Effector memory CD8-positive, alpha-beta T cell (primary cell): ENCODE data around the gene C1orf122.

ENCODE experiments used
- ATAC-seq: fragments of 150-1000 bp; cut with Tn5 transposase; replicated peaks from 2 replicates; pipeline ENCODE4 v1.10.0; 2021; ENCODE audit warnings: mild to moderate bottlenecking, moderate library complexity
- DNase-seq, 3 experiments: peaks; one replicate each; pipeline ENCODE4 v3.0.0; 2021
- H3K27ac Mint-ChIP-seq, 2 donors: one replicate each; pipeline ENCODE4 v1.8.0; 2022; ENCODE audit warnings: mild to moderate bottlenecking in 2 of 2, mixed read lengths in 2 of 2, moderate library complexity in 2 of 2
- H3K27me3 Mint-ChIP-seq, 2 donors: one replicate each; pipeline ENCODE4 v1.8.0; 2022; ENCODE audit warnings: mixed read lengths in 2 of 2
- H3K36me3 Mint-ChIP-seq: one replicate; pipeline ENCODE4 v1.8.0; 2022; ENCODE audit warnings: mild to moderate bottlenecking, moderate library complexity, mixed read lengths; ENCODE audit not compliant: insufficient read depth
- H3K4me1 Mint-ChIP-seq, 2 donors: one replicate each; pipeline ENCODE4 v1.8.0; 2022; ENCODE audit warnings: low read depth in 2 of 2, mixed read lengths in 2 of 2
- H3K4me3 Mint-ChIP-seq, 2 donors: one replicate each; pipeline ENCODE4 v1.8.0; 2022; ENCODE audit warnings: mild to moderate bottlenecking in 2 of 2, mixed read lengths in 2 of 2, moderate library complexity in 2 of 2
- H3K9me3 Mint-ChIP-seq, 2 donors: one replicate each; pipeline ENCODE4 v1.8.0; 2022; ENCODE audit warnings: mixed read lengths in 2 of 2

Gene C1orf122

DNA sequence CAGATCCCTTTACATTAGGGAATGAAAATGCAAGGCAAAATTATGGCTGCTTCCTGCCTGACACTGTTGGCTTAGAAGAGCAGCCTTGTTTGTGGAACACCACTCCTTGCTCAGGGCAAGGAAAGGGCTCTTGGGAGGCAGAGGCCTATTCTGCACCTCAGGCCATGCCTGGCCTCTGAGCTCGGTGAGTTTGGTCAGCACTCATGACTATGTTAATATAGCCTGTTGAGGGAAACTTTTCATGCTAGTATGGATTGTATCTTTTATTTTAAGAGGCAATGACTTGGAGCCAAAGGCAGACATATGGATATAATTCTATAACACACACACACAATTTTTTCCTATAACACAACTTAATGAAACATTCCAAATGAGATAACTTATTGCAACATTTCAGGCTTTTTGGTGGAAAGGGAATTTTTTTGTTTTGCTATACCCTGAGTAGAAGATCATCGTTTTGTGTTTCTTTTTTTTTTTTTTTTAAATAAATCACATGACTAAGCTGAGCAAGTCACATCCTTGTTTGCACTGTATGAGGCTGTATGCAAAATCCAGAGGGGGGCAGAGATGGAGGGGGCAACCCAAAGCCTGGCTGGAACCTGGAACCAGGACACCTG is 6.0 kb downstream of the C1orf122 start:
- DNase-seq: no peak
- Mint-ChIP-seq H3K4me3 (no peak overlapping the region), H3K36me3 (peaks cover 24% of the 10 kb centered on the region), H3K27me3 (no peaks in the 10 kb centered on the region), H3K4me1 (peaks cover 13 to 18% of the 10 kb centered on the region in 2 donors), H3K27ac (no peak overlapping the region), H3K9me3 (no peaks in the 10 kb centered on the region)
- no peak for ATAC-seq

GRCh38 chr1:37814252-37814651 is 6.7 kb downstream of the C1orf122 start:
- peaks cover 29% of the 10 kb centered on the region for H3K36me3 Mint-ChIP-seq
- H3K4me1 Mint-ChIP-seq: peaks cover 8 to 13% of the 10 kb centered on the region in 2 donors
- H3K4me3 Mint-ChIP-seq: no peak overlapping the region
- H3K27ac Mint-ChIP-seq: no peak overlapping the region
- H3K27me3 Mint-ChIP-seq: no peaks in the 10 kb centered on the region
- H3K9me3 Mint-ChIP-seq: no peaks in the 10 kb centered on the region
- no peak for ATAC-seq
- no peak for DNase-seq

- no peak for DNase-seq
- Mint-ChIP-seq H3K4me1 (peaks cover 0 to 2% of the 10 kb centered on the region in 2 donors), H3K4me3 (no peak overlapping the region), H3K27me3 (no peaks in the 10 kb centered on the region), H3K9me3 (no peaks in the 10 kb centered on the region), H3K27ac (no peak overlapping the region), H3K36me3 (peaks cover 44% of the 10 kb centered on the region)
- no peak for ATAC-seq
Observed at GRCh38 chr1:37817481-37817880, 9.9 kb downstream of the C1orf122 start.

GRCh38 chr1:37821481-37821880 is 13.9 kb downstream of the C1orf122 start:
- Mint-ChIP-seq H3K36me3 (peaks cover 44% of the 10 kb centered on the region), H3K4me3 (no peak overlapping the region), H3K9me3 (no peaks in the 10 kb centered on the region), H3K4me1 (peaks cover 3 to 6% of the 10 kb centered on the region in 2 donors), H3K27ac (peak overlapping the region in 1 of 2 donors; percentile 85), H3K27me3 (no peaks in the 10 kb centered on the region)
- DNase-seq (no peak), ATAC-seq (no peak)

GRCh38 chr1:37822906-37823815 is 15.6 kb downstream of the C1orf122 start:
- DNase-seq (no peak), ATAC-seq (peak; percentile 75)
- H3K4me1 Mint-ChIP-seq: peaks cover 3 to 6% of the 10 kb centered on the region in 2 donors
- H3K4me3 Mint-ChIP-seq: no peak overlapping the region
- H3K36me3 Mint-ChIP-seq: peaks cover 48% of the 10 kb centered on the region
- H3K9me3 Mint-ChIP-seq: no peaks in the 10 kb centered on the region
- H3K27ac Mint-ChIP-seq: peak overlapping the region; percentile 44 to 85
- H3K27me3 Mint-ChIP-seq: no peaks in the 10 kb centered on the region

- no peak for DNase-seq
- no peak overlapping the region for H3K4me3 Mint-ChIP-seq
- no peak overlapping the region for H3K27ac Mint-ChIP-seq
- ATAC-seq: no peak
- no peaks in the 10 kb centered on the region for H3K9me3 Mint-ChIP-seq
- no peaks in the 10 kb centered on the region for H3K27me3 Mint-ChIP-seq
- peaks cover 3 to 6% of the 10 kb centered on the region in 2 donors for H3K4me1 Mint-ChIP-seq
- peaks cover 43% of the 10 kb centered on the region for H3K36me3 Mint-ChIP-seq
Observed at GRCh38 chr1:37824001-37824400, 16.4 kb downstream of the C1orf122 start.

- Mint-ChIP-seq H3K36me3 (peaks cover 50% of the 10 kb centered on the region), H3K9me3 (no peaks in the 10 kb centered on the region), H3K27ac (peak overlapping the region; percentile 44 to 78), H3K27me3 (no peaks in the 10 kb centered on the region), H3K4me3 (no peak overlapping the region), H3K4me1 (peaks cover 3 to 6% of the 10 kb centered on the region in 2 donors)
- DNase-seq (no peak), ATAC-seq (no peak)
Observed at GRCh38 chr1:37825506-37825905, 17.9 kb downstream of the C1orf122 start.

- ATAC-seq (no peak), DNase-seq (no peak)
Observed at GRCh38 chr1:37828410-37829074, 21.0 kb downstream of the C1orf122 start.

GRCh38 chr1:37831109-37831508 is 23.5 kb downstream of the C1orf122 start:
- no peak for DNase-seq
- H3K27ac Mint-ChIP-seq: no peak overlapping the region
- H3K27me3 Mint-ChIP-seq: no peaks in the 10 kb centered on the region
- no peak overlapping the region for H3K4me3 Mint-ChIP-seq
- no peaks in the 10 kb centered on the region for H3K9me3 Mint-ChIP-seq
- H3K4me1 Mint-ChIP-seq: peaks cover 0 to 2% of the 10 kb centered on the region in 2 donors
- no peak for ATAC-seq
- peaks cover 60% of the 10 kb centered on the region for H3K36me3 Mint-ChIP-seq

More at GRCh38 chr1:37828410-37829074, 21.0 kb downstream of the C1orf122 start:
- H3K9me3 Mint-ChIP-seq: no peaks in the 10 kb centered on the region
- peak overlapping the region in 1 of 2 donors; percentile 62 for H3K27ac Mint-ChIP-seq
- H3K27me3 Mint-ChIP-seq: no peaks in the 10 kb centered on the region
- no peak overlapping the region for H3K4me3 Mint-ChIP-seq
- peaks cover 2 to 6% of the 10 kb centered on the region in 2 donors for H3K4me1 Mint-ChIP-seq
- H3K36me3 Mint-ChIP-seq: peaks cover 46% of the 10 kb centered on the region

- DNase-seq (no peak), ATAC-seq (no peak)
- peaks cover 0 to 2% of the 10 kb centered on the region in 2 donors for H3K4me1 Mint-ChIP-seq
- H3K4me3 Mint-ChIP-seq: no peak overlapping the region
- no peaks in the 10 kb centered on the region for H3K27me3 Mint-ChIP-seq
- peaks cover 60% of the 10 kb centered on the region for H3K36me3 Mint-ChIP-seq
- H3K9me3 Mint-ChIP-seq: no peaks in the 10 kb centered on the region
- H3K27ac Mint-ChIP-seq: no peak overlapping the region
Observed at GRCh38 chr1:37831809-37832208, 24.2 kb downstream of the C1orf122 start.

DNA sequence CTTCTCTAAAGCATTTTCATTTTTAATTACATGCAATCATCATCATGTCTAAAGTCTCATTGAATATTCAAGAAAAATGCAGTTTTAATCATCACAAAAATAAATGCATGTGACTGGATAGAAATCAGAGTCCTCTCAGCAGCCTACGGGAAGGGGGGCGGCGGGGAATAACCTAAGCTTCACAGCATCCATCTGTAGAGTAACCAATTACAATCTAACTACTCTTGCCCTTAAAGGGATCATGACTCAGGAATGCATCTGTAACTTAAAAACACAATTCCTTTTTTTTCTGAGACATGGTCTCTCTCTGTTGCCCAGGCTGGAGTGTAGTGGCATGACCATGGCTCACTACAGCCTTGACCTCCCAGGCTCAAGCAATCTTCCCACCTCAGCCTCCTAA is 29.2 kb downstream of the C1orf122 start:
- Mint-ChIP-seq H3K4me3 (no peak overlapping the region), H3K36me3 (peaks cover 64% of the 10 kb centered on the region), H3K4me1 (peaks cover 0 to 3% of the 10 kb centered on the region in 2 donors), H3K9me3 (no peaks in the 10 kb centered on the region), H3K27ac (no peak overlapping the region), H3K27me3 (no peaks in the 10 kb centered on the region)
- ATAC-seq (no peak), DNase-seq (no peak)

GRCh38 chr1:37839676-37840075 is 32.1 kb downstream of the C1orf122 start:
- Mint-ChIP-seq H3K4me1 (peaks cover 5 to 21% of the 10 kb centered on the region in 2 donors), H3K27ac (peak overlapping the region in 1 of 2 donors; percentile 26), H3K4me3 (no peak overlapping the region), H3K9me3 (no peaks in the 10 kb centered on the region), H3K36me3 (peaks cover 43% of the 10 kb centered on the region), H3K27me3 (no peaks in the 10 kb centered on the region)
- ATAC-seq (no peak), DNase-seq (no peak)

GRCh38 chr1:37840711-37841110 is 33.1 kb downstream of the C1orf122 start:
- Mint-ChIP-seq H3K27me3 (no peaks in the 10 kb centered on the region), H3K9me3 (no peaks in the 10 kb centered on the region), H3K27ac (peak overlapping the region in 1 of 2 donors; percentile 26), H3K4me1 (peaks cover 5 to 31% of the 10 kb centered on the region in 2 donors), H3K4me3 (no peak overlapping the region), H3K36me3 (peaks cover 37% of the 10 kb centered on the region)
- ATAC-seq: no peak
- no peak for DNase-seq
